ENCODE measurements around the gene GBP7.

GRCh38 chr1:89130716-89131115 lies 45.1 kb downstream of the GBP7 start:
- TF ChIP-seq CTCF (IDR thresholded peaks at IDR 0.05) (no peak), POLR2A (IDR thresholded peaks at IDR 0.05) (no peak)
